Amniotic epithelial cell (primary cell): ENCODE results near the gene NAV1.
A peak's percentile ranks its signal among the peaks of the same experiment; 100 is the strongest.
"Not testable (repeated sequence)": the region's sequence is repeated elsewhere in the genome, so short reads cannot be mapped to it uniquely, and the experiment has no call there.

ENCODE experiments used
- DNase-seq: peaks from one replicate; pipeline ENCODE4 v3.0.0-alpha.2; 2010; ENCODE audit warnings: low read depth

NAV1 gene

DNA sequence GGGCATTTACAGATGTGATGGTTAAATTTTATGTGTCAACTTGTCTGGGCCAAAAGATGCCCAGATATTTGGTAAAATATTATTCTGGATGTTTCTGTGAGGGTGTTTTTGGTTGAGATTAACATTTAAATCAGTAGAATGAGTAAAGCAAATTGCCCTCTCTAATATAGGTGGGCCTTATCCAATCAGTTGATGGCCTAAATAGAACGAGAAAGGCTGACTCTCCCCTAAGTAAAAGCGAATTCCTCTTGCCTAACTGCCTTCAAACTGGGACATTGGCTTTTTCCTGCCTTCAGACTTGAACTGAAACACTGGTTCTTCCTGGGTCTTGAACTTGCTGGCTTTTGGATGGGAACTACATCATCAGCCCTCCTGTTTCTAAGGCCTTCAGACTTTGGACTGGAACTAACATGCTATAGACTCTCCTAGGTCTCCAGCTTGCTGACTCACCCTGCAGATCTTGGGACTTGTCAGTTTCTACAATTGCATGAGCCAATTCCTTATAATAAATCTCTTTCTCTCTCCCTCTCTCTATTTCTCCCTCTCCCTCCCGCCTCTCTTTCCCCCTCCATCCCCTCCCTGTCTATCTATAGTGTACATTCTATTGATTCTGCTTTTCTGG is 10.2 kb upstream of the NAV1 start:
- peak; percentile 69 for DNase-seq

DNA sequence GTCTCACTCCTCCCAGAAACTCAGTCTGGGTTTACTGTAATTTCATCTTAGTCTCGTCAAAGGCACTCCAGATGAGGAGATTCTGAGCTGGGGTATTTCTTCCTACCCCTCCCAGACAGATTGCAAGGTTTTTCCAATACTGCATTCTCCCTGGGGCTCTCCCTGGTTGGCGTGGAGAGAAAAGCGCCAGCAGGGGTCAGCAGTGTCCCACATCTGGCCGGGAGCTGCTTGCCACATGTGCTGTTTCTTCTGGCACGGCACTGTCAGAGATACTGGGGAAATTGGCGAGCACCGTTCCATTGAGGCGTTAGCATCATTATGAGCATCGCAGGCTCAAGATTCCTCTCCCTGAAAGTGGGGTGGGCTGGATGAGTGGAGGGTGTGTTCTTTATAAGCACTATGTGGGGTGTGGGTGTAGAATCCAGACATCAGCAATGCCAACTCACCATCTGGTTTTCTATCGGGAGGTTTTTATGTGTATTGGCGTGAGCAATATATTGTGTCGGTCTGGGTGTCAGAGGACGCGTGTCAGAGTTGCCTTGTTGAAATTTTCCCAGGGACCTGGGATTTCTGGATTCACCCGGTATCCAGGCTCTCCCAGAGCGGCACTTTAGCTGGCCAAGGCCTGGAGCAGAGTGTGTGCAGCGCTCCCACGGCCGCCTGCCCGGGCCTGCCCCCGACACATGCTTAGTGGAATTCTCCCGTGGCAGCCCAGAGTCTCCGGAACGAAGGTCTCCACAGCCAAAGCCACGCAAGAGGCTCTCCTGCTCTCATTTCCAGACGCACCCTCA is 8.0 kb upstream of the NAV1 start:
- DNase-seq = peak; percentile 70

DNA sequence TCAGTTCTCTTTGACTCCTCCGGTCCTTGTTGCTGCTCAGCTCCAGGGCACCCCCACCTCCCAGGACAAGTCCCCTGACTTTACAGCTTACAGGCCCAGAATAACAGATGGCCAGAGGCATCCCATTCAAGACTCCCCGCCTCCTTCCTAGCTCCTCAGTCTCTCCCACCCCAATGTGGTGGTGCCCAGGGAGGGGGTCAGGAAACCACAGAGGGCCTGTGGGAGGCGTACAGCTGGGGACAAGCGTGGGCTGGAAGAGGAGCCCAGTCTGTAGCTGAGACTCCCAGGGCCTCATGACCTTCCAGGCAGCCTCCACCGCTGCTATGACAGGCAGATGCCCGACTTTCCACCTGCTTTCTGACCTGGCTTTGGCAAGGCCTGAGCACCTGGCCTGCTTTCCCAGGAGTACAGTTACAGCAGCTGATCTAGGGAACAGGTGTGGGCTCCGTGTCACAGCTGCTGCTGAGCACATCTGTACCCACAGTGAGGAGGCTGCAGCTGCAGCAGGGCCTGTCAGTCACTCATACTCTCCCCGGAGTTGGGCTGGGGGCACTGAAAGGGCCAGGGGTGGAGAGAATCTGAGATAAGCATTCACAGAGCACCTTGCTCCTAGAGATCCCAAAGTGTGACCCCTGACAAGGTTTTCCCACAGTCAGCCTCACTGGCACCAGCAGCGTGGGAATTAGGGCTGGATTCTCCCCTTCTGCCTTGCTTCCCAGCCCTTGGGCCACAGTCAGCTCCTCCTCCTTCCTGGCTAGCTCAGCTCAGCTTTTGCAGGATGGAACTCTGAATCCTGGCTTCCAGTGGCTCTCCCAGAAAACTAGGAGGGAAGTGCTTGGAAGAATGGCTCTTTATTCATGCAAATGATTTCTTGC is 7.1 kb upstream of the NAV1 start:
- no peak for DNase-seq

DNA sequence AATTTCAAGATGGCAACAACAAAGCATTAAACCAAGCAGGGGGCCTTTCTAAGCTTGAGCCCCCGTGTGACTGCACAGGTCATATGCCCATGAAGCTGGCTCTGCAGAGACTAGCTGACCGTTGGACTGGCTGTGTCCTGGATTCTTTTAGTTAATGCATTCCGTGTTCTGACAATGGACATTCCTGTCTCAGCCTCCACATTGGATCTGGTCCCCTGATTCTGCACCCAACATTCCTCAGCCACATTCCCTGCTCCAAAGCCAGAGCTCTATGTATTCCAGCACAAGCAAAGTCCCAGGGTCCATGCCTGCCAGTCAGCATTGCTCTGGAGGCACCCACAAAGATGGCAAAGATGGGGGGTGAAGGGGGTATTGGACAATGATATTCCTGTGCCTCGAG is 5.1 kb upstream of the NAV1 start:
- no peak for DNase-seq

DNA sequence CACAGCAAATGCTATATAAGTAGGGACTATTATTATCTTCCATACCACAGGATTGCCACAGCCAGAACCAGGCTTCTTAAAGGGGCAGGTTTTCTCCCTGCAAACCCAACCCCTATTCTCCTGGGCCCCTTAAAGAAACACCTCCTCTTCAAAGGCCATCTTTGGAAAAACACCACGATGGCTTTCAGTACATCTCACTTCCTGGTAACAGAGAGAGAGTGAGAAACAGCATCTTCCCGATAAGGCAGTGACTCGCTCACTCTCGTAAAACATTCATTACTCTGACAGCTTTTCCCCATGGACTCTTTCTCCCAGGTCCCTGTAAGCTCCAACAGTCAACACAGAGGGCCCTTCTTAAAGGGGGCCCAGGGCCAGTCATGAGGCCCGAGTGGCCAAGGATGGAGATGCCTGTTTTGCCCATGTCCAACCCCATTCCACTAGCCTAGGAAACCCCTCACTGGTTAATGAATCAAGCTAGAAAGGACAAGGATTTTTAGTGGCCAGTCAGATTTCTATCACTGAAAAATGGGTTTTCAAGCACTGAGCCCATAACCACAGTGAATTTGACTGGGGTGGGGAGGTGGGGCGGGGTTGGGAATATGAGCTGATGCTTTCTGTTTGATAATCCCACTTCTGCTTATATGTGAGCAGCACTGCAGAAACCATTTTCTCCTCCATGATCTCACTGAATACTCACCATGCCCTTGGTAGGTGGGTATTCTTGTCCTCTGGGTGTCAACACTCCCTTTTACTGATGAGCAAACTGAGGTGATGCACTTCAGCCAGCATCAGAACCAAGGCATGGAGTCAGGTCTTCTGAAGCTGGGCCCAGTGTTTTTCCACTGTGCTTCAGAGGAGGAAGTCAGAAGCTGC is 3.6 kb upstream of the NAV1 start:
- peak; percentile 82 for DNase-seq

DNA sequence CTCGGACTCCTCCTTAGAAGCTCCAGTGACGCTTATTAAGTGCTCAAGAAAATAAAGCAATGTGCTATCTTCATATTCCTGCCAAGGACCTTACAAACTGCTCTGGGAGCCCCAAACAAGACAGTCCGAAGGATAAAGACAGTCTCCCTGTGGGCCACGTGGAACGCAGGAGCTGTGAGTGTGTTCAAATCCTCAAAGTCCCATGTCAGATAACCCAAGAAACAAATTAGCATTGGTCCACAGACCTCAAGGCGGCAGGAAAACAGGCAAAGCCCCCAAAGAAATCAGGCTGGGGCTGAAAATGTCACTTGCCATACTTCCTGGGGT is 3.0 kb upstream of the NAV1 start:
- no peak for DNase-seq

DNA sequence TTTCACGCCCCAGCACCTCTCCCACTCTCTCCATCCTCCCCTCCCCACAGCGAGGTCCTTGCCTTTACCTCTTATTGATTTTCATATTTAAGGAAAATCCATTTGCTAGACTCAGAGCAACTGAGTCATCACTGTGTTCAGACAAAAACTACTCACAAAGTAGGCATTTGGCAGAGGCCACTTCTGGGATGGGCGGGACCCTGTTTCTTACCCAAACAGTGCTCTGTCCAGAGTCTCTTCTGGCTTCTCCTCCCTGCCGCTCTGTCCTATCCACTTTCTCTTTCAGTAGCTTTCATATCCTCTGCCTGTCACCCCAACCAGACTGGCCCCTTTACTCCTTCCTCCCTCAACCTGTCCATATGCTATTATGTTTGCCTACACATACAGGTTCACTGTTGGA is 2.4 kb upstream of the NAV1 start:
- peak; percentile 66 for DNase-seq

DNA sequence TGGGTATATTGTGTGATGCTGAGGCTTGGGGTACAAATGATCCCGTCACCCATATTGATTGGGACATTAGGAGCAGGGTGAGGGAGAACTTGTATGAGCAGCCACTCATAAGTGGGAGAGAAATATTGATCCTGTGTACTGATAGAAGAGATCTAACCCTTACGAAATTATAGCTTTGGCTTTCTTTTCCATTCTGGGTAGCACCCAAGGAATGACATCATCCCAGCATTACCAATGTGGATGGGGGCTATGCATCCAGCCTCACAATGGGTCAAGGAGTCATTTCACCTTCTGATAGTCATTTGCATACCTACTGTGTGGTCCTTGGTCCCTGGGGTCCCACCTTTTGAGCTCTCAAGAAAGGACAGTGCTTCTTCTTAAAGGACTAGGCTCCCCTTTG is 1.9 kb upstream of the NAV1 start:
- DNase-seq = no peak

DNA sequence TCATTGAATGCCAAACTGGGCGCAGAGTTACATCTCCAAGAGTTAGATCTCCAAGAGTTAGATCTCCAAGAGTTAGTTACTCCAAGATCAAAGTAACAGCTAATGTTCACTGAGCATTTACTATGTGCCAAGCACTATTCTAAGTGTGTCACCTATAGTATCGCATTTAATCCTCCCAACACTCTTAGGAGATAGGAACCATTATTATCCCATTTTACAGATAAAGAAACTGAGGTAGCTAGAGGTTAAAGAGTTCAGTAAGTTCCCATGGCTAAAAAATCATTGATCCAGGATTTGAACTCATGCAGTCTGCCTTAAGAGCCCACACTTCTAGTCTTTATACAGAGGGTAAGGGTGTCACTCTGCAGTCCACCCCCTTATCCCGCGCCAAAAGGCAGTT is 1.5 kb upstream of the NAV1 start:
- DNase-seq = no peak

DNA sequence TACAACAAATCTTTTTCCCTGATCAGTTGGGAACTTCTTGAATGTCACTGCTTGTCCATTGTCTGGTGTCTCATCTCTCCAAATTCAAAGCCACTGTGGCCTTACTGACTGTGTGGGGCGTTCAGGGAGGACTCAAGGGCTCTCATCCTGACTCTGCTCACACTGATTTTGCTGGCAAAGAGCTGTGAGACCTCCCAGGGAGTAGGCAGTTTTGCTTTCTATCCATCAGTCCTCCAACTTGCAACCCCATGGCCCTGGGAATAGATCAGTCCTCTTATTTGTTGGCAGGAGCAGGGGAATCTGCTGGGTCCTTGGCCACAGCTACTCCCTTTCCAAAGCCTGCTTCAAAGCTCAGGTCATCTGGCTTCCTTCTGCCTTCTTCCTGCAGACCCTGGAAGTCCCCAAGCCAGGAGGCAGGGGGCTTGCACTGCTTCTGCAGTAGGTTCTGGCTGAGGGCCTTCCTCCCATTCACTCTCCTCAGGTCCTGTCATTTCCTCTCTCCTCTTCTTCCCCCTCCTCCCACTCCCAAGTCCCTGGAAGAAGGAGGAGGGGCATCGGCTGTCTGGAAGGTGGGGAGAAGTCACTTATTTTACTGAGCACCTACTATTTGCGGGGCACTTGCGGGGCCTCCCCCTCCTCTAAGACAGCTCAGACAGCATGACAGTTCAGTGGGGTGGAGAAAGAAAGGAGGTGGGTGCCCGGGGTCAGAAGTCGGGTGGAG is 876 bp upstream of the NAV1 start:
- no peak for DNase-seq

DNA sequence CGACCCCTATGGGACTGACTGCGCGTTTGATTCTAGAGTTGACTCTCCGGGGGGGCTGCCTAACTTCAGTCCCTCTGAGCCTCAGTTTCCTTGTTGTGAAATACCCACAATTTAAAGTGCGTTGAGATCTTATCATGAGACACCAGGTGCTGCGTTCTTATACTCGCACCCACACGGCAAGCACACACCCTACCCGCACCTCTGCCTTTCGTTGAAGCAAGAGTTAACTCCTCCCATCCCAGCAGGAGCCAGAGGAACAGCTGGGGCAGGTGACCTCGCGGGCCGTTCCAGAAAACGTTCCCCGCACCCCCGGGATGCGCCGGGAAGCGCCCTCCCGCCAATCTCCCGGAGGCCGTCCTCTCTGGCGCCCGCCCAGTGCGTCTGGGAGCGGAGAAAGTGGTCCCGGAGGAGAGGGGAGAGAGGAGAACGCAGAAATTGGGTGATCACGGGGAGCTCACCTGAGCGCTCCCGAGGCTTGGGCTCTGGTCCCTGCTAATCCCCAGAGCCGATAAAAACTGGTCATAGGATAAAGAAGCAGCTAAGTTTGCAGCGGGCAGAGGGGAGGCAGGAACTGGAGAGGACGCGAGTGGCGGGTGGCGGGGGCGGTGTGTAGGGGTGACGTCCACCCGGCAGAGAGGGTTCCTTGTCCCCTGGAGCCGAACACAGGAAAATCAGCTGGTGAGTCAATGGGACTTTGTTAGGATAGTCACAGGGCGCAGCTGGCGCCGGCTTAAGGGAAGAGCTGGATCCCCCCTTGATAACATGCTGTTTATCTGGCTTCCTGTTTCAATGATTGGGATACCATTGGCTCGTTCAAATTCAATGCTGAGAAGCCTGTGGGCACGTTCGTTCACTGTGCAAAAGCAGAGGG is 869 bp downstream of the NAV1 start:
- no peak for DNase-seq

DNA sequence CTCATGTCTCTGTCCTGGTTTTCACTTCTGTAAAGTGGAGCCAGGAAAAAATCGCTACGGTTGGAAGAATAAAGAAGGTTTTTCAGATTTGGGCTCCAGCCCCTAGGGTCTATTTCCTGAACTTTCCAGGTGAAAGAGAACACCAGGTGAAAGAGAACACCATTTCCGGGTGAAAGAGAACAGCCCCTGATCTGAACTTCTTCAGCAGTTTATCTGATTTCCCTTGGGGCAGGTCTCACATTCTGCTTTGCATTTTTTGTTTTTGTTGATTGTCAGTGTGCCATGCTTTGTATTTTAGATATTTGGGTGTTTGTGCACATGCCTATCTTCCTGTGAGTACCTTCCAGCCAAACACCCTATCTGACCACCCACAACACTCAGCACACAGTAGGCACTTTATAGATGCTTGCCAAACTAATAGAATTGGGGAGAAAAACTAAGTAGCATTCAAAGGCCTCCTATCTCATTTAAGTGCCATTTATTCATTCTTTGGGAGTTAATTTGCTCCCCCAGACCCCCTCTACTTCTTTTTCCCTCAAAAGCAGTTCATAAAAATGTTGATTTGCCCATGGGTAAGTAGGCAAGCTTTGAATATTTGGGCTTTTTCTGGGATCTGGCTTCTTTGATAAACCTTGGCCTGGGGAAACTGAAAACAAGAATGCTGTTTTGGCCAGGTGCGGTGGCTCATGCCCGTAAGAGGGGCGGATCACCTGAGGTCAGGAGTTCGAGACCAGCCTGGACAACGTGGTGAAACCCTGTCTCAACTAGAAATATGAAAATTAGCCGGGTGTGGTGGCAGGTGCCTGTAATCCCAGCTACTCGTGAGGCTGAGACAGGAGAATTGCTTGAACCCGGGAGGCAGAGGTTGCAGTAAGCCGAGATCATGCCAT is 2.2 kb downstream of the NAV1 start:
- DNase-seq = no peak

DNA sequence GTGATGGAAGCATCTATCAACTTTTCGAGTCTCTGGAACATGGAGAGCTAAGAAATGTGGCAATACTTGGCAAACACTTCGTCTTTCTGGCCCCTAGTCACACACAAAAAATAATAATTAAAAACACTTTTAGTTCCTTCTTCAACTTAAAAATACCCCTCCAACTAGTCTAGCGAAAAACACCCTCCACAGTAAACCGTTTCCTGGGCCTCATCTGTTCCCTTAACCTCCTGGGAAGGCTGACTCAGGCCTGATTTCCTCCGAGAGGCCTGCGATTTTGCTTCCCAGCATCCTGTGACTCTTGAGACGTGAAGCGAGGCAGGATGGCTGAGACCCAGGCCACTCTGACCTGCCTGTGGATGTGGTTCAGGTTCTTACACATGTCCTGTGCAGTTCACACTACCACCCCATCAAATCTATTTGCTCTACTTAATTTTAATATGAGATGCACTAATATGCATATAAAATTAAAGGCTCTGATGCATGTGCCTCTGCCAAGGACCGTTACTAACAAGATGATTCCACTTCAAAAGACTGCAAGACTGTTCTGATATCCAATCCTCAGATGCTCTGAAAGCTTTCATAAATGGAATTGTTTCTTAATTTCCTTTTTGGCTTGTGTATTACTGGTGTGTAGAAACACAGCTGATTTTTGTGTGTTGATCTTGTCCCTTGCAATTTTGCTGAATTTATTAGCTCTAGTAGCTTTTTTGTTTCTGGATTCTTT is 3.5 kb downstream of the NAV1 start:
- peak; percentile 59 for DNase-seq

DNA sequence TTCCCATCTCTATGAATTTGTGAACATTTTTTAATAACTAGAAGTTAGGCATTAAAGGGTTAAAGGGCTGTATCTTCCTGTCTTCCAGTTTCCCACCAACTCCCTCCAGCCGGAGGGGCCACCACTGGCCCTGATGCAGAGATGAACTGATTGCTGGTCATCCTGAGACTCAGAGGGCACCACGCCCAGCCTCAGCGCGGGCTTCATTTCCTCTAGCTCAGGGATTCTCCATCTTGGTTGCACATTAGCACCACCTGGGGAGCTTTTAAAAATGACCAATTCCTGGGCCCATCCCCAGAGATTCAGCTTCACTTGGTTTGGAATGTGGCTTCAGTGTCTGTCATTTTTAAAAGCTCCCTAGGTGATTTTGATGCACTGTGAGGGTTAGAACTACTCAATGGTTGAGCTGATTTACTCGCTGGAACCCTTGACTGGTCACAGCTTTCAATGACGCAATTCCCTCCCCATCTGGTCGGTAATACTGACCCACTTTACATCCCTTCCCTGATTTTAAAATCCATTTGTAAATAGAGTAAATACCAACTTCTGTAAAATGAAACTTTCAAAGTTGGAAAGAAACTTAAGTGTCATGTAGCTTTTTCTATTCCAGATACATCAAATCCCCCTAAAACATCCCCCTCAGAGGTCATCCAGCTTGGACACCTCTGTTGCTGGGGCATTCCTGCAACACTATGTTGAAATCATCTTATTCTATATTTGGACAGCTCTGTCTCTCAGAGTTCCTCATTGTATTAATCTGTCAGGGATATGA is 5.1 kb downstream of the NAV1 start:
- DNase-seq = no peak

DNA sequence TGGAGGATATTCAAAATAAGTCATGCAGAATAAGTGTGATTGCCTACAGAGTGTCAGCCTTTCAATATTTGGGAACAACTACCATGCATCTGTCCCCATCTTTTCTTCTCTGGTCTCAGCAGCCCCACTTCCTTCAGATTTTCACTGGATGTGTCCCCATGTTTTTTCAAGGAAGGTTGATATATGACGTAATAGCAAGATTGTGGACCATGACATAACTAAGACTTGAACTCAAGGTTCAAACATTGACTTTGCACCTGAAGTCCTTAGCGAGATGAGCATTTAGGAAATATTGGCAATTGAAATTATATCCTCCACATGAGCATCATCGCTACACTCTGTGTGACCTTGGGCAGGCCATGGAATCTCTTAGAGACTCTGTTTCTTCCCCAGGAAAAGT is 5.8 kb downstream of the NAV1 start:
- no peak for DNase-seq

DNA sequence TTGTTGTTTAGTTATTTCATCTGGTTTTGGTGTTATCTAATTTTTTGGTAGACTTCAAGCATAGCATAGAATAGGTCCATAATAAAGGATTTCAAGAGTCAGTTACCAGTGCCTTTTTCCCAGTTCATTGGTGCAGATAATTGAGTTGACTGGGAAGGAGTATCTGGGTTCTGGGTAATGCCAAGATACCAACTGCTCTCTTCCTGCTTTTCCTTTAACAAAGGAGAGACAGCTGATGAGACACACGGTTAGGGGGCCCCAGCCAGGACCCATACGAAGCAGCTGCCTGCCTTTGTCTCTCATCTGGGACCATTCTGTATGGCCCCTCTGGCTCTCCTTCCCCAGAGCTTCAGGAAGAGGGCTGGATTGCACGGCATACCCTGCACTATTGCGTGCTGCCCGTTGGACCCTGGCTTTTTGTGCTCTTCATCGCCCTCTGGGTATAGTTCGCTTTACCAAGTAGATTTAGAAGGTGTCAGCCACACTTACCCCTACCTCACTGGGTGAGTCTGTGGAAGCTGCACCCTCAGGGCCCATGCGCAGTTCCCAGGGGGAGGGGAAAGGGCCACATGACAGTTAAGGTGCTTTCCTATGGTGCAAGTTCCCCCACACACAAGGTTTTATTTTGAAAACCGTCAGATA is 7.0 kb downstream of the NAV1 start:
- no peak for DNase-seq

DNA sequence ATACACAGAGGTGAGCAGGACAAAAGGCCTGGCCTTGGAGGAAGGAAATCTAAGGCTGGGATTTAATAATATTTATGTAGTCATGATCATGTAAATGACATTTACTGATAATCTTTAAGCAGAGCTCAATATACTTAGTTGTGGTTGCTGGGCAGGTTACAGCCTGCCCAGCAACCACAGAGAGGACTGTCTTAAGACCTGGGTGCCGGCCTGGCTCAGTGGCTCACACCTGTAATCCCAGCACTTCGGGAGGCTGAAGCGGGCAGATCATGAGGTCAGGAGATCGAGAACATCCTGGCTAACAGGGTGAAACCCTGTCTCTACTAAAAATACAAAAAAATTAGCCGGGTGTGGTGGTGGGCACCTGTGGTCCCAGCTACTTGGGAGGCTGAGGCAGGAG is 10.6 kb downstream of the NAV1 start:
- DNase-seq = not testable (repeated sequence)
